NCI-H345 treated with DMSO at 0.1 percent for 48 hours (cell line): Measurements from ENCODE around the gene LDHAL6A.
A peak's percentile ranks its signal among the peaks of the same experiment; 100 is the strongest.

Experiments
- DNase-seq: peaks from one replicate; lab custom pipeline; 2025; ENCODE audit not compliant: unreplicated experiment; lab: John Stamatoyannopoulos, UW

Gene LDHAL6A

GRCh38 chr11:18490319-18490718 lies 34.7 kb downstream of the LDHAL6A start:
- no peak for DNase-seq

GRCh38 chr11:18490736-18491485 lies 35.3 kb downstream of the LDHAL6A start:
- DNase-seq: no peak

- no peak for DNase-seq
These were observed 36.3 kb downstream of the LDHAL6A start for GRCh38 chr11:18491924-18492323.

- DNase-seq: no peak
These were observed 37.2 kb downstream of the LDHAL6A start for GRCh38 chr11:18492888-18493287.

GRCh38 chr11:18493310-18493709 lies 37.7 kb downstream of the LDHAL6A start:
- no peak for DNase-seq

- no peak for DNase-seq
These were observed 39.6 kb downstream of the LDHAL6A start for GRCh38 chr11:18495271-18495670.

- no peak for DNase-seq
These were observed 40.0 kb downstream of the LDHAL6A start for GRCh38 chr11:18495703-18496102.

- DNase-seq: no peak
These were observed 42.4 kb downstream of the LDHAL6A start for GRCh38 chr11:18498039-18498438.

GRCh38 chr11:18501629-18502028 lies 46.0 kb downstream of the LDHAL6A start:
- DNase-seq: no peak

GRCh38 chr11:18502352-18502751 lies 46.7 kb downstream of the LDHAL6A start:
- DNase-seq: no peak

- DNase-seq: no peak
These were observed 65.5 kb downstream of the LDHAL6A start for GRCh38 chr11:18521122-18521521.

GRCh38 chr11:18522388-18522787 lies 66.7 kb downstream of the LDHAL6A start:
- no peak for DNase-seq

- DNase-seq: no peak
These were observed 67.4 kb downstream of the LDHAL6A start for GRCh38 chr11:18523084-18523483.

GRCh38 chr11:18524248-18524647 lies 68.6 kb downstream of the LDHAL6A start:
- no peak for DNase-seq

GRCh38 chr11:18526130-18526520 lies 70.5 kb downstream of the LDHAL6A start:
- no peak for DNase-seq

- DNase-seq: peak; percentile 76
These were observed 71.1 kb downstream of the LDHAL6A start, which contains the start of gene TSG101 for GRCh38 chr11:18526521-18527296. Gene TSG101, minus strand, starts transcription at chr11:18526942. Its CDS starts 126 bp downstream, at chr11:18526816.

GRCh38 chr11:18527512-18527911 lies 71.9 kb downstream of the LDHAL6A start:
- no peak for DNase-seq
